ENCODE data around the gene MAPK12. TPM values are rescaled to one million over a fixed set of nuclear protein-coding genes. Genes with fewer than 3 reads are reported as not detected.

The MAPK12 gene
- total and polyA plus RNA-seq, 9 of the 15 experiments (the other 6 are each of a cell fraction or from before 2014, with no cell fraction given): 0.79 to 71.5 (median 32.8) TPM

- Histone ChIP-seq H3K79me2 (ENCODE audit: control insufficient read depth, insufficient read depth, low read length) (peaks cover 13% of the 10 kb centered on the region; the same call in 2 of the 3 replicates), H3K27me3 (ENCODE audit: control insufficient read depth in 2 of 2, insufficient read depth in 2 of 2, low read length in 2 of 2) (no peaks in the 10 kb centered on the region), H3K4me2 (ENCODE audit: insufficient read depth, low read length) (no peak overlapping the region), H3K9me3 (replicated peaks; ENCODE audit: control insufficient read depth, insufficient read depth, low read depth, low read length) (0 out of 2 replicates have a peak, but pooled peaks cover 1% of the 10 kb centered on the region), H4K20me1 (replicated peaks; ENCODE audit: control insufficient read depth, insufficient read depth, low read length) (no peaks in the 10 kb centered on the region), H3K4me1 (replicated peaks in 1 of 2; ENCODE audit: control insufficient read depth in 2 of 2, insufficient read depth in 2 of 2, low read length in 2 of 2) (peaks cover 0 to 30% of the 10 kb centered on the region in 2 experiments; a peak in 3 of 5 replicates), H3K9me1 (ENCODE audit: control insufficient read depth, insufficient read depth, low read length) (no peaks in the 10 kb centered on the region), H3K36me3 (ENCODE audit: control insufficient read depth, insufficient read depth, low read length) (peaks cover 89% of the 10 kb centered on the region; the same call in 2 of the 3 replicates), H3K9ac (ENCODE audit: insufficient read depth in 1 of 2, low read depth in 2 of 2, low read length in 2 of 2) (no peak overlapping the region; a peak in 1 of 4 replicates), H3K27ac (ENCODE audit: extremely low read depth, low read depth, low read length) (no peak overlapping the region), H2AFZ (ENCODE audit: low read depth, low read length) (no peak overlapping the region), H3K4me3 (no peak overlapping the region)
- ChIA-PET POLR2A (interaction anchor here (0.6 to 1.1 kb wide), 2 partner anchors 10 to 56 kb away, joined by 3 to 4 read pairs; no protein-coding TSS in a partner anchor), CTCF (ENCODE audit: low intra/inter-chr PET ratio) (no interaction called here)
- DNase-seq (ENCODE audit: extremely low read depth in 1 of 4, low spot score in 3 of 4): no peak
- no peak for ATAC-seq
- in situ Hi-C loops (cut with MboI) (no loop called here), intact Hi-C loops (cut with micrococcal nuclease) (no loop called here)
- FAIRE-seq: no peak
- BruUV-seq (replicated peaks): no TSS peak
- 98% methylated on average over 24 of the region's 57 CpGs for WGBS (ENCODE audit: insufficient coverage, low coverage, missing lambda C conversion rate)
- TF ChIP-seq, protein P1, sequence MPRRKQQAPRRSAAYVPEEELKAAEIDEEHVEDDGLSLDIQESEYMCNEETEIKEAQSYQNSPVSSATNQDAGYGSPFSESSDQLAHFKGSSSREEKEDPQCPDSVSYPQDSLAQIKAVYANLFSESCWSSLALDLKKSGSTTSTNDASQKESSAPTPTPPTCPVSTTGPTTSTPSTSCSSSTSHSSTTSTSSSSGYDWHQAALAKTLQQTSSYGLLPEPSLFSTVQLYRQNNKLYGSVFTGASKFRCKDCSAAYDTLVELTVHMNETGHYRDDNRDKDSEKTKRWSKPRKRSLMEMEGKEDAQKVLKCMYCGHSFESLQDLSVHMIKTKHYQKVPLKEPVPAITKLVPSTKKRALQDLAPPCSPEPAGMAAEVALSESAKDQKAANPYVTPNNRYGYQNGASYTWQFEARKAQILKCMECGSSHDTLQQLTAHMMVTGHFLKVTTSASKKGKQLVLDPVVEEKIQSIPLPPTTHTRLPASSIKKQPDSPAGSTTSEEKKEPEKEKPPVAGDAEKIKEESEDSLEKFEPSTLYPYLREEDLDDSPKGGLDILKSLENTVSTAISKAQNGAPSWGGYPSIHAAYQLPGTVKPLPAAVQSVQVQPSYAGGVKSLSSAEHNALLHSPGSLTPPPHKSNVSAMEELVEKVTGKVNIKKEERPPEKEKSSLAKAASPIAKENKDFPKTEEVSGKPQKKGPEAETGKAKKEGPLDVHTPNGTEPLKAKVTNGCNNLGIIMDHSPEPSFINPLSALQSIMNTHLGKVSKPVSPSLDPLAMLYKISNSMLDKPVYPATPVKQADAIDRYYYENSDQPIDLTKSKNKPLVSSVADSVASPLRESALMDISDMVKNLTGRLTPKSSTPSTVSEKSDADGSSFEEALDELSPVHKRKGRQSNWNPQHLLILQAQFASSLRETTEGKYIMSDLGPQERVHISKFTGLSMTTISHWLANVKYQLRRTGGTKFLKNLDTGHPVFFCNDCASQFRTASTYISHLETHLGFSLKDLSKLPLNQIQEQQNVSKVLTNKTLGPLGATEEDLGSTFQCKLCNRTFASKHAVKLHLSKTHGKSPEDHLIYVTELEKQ (CRISPR knock-in tag; IDR thresholded peaks at IDR 0.05): no peak
- TF ChIP-seq POLR2G (IDR thresholded peaks at IDR 0.05; ENCODE audit: low read depth, low read length) (peak; percentile 56; the same call in 1 of the 2 replicates), RBM22 (IDR thresholded peaks at IDR 0.05; ENCODE audit: low read depth, low read length, poor library complexity, severe bottlenecking) (peak; percentile 46), TRIM28 (IDR thresholded peaks at IDR 0.05) (no peak), NFE2 (IDR thresholded peaks at IDR 0.05; ENCODE audit: low read depth) (no peak), RBFOX2 (IDR thresholded peaks at IDR 0.05; ENCODE audit: low read depth, low read length) (peak; percentile 52), ETV5 (CRISPR knock-in tag; IDR thresholded peaks at IDR 0.05; ENCODE audit: low read depth) (no peak), ZBTB33 (CRISPR knock-in tag; IDR thresholded peaks at IDR 0.05) (0 out of 2 replicates have a peak, but pooled peaks have one; percentile 14), NEUROD1 (IDR thresholded peaks at IDR 0.05; ENCODE audit: borderline replicate concordance, low read depth, low read length, partially characterized antibody) (no peak)
- TF ChIP-seq, protein P2, sequence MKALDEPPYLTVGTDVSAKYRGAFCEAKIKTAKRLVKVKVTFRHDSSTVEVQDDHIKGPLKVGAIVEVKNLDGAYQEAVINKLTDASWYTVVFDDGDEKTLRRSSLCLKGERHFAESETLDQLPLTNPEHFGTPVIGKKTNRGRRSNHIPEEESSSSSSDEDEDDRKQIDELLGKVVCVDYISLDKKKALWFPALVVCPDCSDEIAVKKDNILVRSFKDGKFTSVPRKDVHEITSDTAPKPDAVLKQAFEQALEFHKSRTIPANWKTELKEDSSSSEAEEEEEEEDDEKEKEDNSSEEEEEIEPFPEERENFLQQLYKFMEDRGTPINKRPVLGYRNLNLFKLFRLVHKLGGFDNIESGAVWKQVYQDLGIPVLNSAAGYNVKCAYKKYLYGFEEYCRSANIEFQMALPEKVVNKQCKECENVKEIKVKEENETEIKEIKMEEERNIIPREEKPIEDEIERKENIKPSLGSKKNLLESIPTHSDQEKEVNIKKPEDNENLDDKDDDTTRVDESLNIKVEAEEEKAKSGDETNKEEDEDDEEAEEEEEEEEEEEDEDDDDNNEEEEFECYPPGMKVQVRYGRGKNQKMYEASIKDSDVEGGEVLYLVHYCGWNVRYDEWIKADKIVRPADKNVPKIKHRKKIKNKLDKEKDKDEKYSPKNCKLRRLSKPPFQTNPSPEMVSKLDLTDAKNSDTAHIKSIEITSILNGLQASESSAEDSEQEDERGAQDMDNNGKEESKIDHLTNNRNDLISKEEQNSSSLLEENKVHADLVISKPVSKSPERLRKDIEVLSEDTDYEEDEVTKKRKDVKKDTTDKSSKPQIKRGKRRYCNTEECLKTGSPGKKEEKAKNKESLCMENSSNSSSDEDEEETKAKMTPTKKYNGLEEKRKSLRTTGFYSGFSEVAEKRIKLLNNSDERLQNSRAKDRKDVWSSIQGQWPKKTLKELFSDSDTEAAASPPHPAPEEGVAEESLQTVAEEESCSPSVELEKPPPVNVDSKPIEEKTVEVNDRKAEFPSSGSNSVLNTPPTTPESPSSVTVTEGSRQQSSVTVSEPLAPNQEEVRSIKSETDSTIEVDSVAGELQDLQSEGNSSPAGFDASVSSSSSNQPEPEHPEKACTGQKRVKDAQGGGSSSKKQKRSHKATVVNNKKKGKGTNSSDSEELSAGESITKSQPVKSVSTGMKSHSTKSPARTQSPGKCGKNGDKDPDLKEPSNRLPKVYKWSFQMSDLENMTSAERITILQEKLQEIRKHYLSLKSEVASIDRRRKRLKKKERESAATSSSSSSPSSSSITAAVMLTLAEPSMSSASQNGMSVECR (CRISPR knock-in tag; IDR thresholded peaks at IDR 0.05): no peak
Measured at GRCh38 chr22:50216684-50217520, 44.6 kb downstream of the MAPK12 start.
